Esophagus squamous epithelium (tissue), 5 donors: ENCODE data around the gene KLC1. TPM values are rescaled to one million over a fixed set of nuclear protein-coding genes. Genes with fewer than 3 reads are reported as not detected.
A peak's percentile ranks its signal among the peaks of the same experiment; 100 is the strongest.

Experiments
- DNase-seq: peaks from one replicate; lab custom pipeline; 2025; lab: John Stamatoyannopoulos, UW
- H3K27ac ChIP-seq, 4 donors: fragments of 200-600 bp; sonication (generic); one replicate each; pipeline ENCODE4 v1.5.1; 2016 to 2019; ENCODE audit warnings: mild to moderate bottlenecking in 1 of 4
- H3K27me3 ChIP-seq, 4 donors: fragments of 200-600 bp; sonication (generic); 1 replicate in 3 of 4; 2 replicates in 1 of 4; pipeline versions ENCODE4 v1.5.1 to v1.6.0; 2017 to 2021; ENCODE audit warnings: antibody characterized with exemption in 1 of 4
- H3K36me3 ChIP-seq, 3 donors: fragments of 200-600 bp; sonication (generic); one replicate each; pipeline ENCODE4 v1.5.1; 2016 to 2019
- H3K4me1 ChIP-seq, 3 donors: fragments of 200-600 bp; sonication (generic); one replicate each; pipeline ENCODE4 v1.5.1; 2017 to 2019
- H3K4me3 ChIP-seq, 4 donors: fragments of 200-600 bp; sonication (generic); 1 replicate in 3 of 4; 2 replicates in 1 of 4; pipeline ENCODE4 v1.5.1; 2016 to 2019; ENCODE audit warnings: mild to moderate bottlenecking in 2 of 4, moderate library complexity in 1 of 4
- H3K9me3 ChIP-seq, 3 donors: fragments of 200-600 bp; sonication (generic); one replicate each; pipeline ENCODE4 v1.5.1; 2016 to 2019
- CTCF ChIP-seq, 6 experiments: fragments of 450-650 bp in 4 of 6; fragments of 200-600 bp in 2 of 6; sonication (generic) in 2 of 6; IDR thresholded peaks; one replicate each; pipeline ENCODE4 v1.5.1; 2016 to 2019; ENCODE audit warnings: antibody characterized with exemption in 6 of 6, mild to moderate bottlenecking in 4 of 6, moderate library complexity in 4 of 6
- POLR2A ChIP-seq, 4 donors: fragments of 450-650 bp; IDR thresholded peaks; one replicate each; pipeline ENCODE4 v1.6.1; 2017; ENCODE audit warnings: antibody characterized with exemption in 4 of 4, mild to moderate bottlenecking in 4 of 4, moderate library complexity in 3 of 4
- WGBS, 2 donors: methylation state at CpG; one replicate each; pipeline ENCODE4 v1.1.5; 2018; 5-methylcytosine and 5-hydroxymethylcytosine counted together
- intact Hi-C: fragments of 100-400 bp; cut with DNase I; formaldehyde crosslinking; loops from one replicate; pipeline ENCODE4 v1.15.0; 2022
- total RNA-seq, 4 donors: library from RNA; depleted of rRNA; stranded (reverse); fragments of >200 nt; gene quantifications; one replicate each; pipeline ENCODE4 v1.1.0, GENCODE V29; 2016
- donor health status: DM: yes; HTN: yes; CAD: no.

Gene KLC1
- total RNA-seq, 4 donors from 2014 or later: 101 to 285 (median 194) TPM

- peaks cover 0 to 30% (median 4%) of the 10 kb centered on the region in 3 donors for H3K36me3 ChIP-seq
- no peak for DNase-seq
- WGBS, 2 donors: 42 to 71% methylated on average over 6 of the region's 6 CpGs
- H3K9me3 ChIP-seq: no peaks in the 10 kb centered on the region
- TF ChIP-seq CTCF (IDR thresholded peaks at IDR 0.05): no peak
- TF ChIP-seq POLR2A (IDR thresholded peaks at IDR 0.05): no peak
- H3K27me3 ChIP-seq: no peaks in the 10 kb centered on the region
- H3K4me3 ChIP-seq: peak overlapping the region in 1 of 4 donors; percentile 6
- peak overlapping the region in 3 of 4 donors; percentile 62 to 68 (median 63) for H3K27ac ChIP-seq
- intact Hi-C loops: no loop called here
- peaks cover 4 to 34% (median 19%) of the 10 kb centered on the region in 3 donors for H3K4me1 ChIP-seq
Observed at GRCh38 chr14:103593577-103593976, 35.4 kb upstream of the KLC1 start.

- H3K27me3 ChIP-seq: no peaks in the 10 kb centered on the region
- no peaks in the 10 kb centered on the region for H3K9me3 ChIP-seq
- TF ChIP-seq CTCF (IDR thresholded peaks at IDR 0.05) (no peak), POLR2A (IDR thresholded peaks at IDR 0.05) (no peak)
- intact Hi-C loops: no loop called here
- no peak for DNase-seq
- peaks cover 4 to 34% (median 19%) of the 10 kb centered on the region in 3 donors for H3K4me1 ChIP-seq
- 27 to 35% methylated on average over 8 to 10 of the region's 11 CpGs for WGBS, 2 donors
- H3K4me3 ChIP-seq: peak overlapping the region in 1 of 4 donors; percentile 6
- H3K36me3 ChIP-seq: peaks cover 0 to 23% (median 4%) of the 10 kb centered on the region in 3 donors
- peak overlapping the region in 3 of 4 donors; percentile 62 to 68 (median 63) for H3K27ac ChIP-seq
Observed at GRCh38 chr14:103594265-103594664, 34.7 kb upstream of the KLC1 start.

GRCh38 chr14:103597623-103598377 lies 31.2 kb upstream of the KLC1 start:
- no peak for DNase-seq
- intact Hi-C loops: no loop called here
- 64% methylated on average over 9 of the region's 10 CpGs for WGBS, 2 donors

GRCh38 chr14:103600503-103600902 lies 28.5 kb upstream of the KLC1 start:
- Histone ChIP-seq H3K4me3 (no peak overlapping the region), H3K4me1 (peaks cover 0 to 10% (median 3%) of the 10 kb centered on the region in 3 donors), H3K36me3 (no peaks in the 10 kb centered on the region), H3K27me3 (no peaks in the 10 kb centered on the region), H3K27ac (no peak overlapping the region), H3K9me3 (no peaks in the 10 kb centered on the region)
- intact Hi-C loops: no loop called here
- TF ChIP-seq POLR2A (IDR thresholded peaks at IDR 0.05) (no peak), CTCF (IDR thresholded peaks at IDR 0.05) (no peak)
- DNase-seq: no peak
- WGBS, 2 donors: 92 to 93% methylated on average over 5 of the region's 5 CpGs

More at GRCh38 chr14:103597623-103598377, 31.2 kb upstream of the KLC1 start:
- Histone ChIP-seq H3K9me3 (no peaks in the 10 kb centered on the region), H3K27ac (no peak overlapping the region), H3K27me3 (no peaks in the 10 kb centered on the region), H3K4me1 (peaks cover 4 to 34% (median 19%) of the 10 kb centered on the region in 3 donors), H3K4me3 (no peak overlapping the region), H3K36me3 (no peaks in the 10 kb centered on the region)
- TF ChIP-seq POLR2A (IDR thresholded peaks at IDR 0.05) (no peak), CTCF (IDR thresholded peaks at IDR 0.05) (no peak)

- WGBS, 2 donors: 95% methylated on average over 4 to 5 of the region's 5 CpGs
- H3K36me3 ChIP-seq: no peaks in the 10 kb centered on the region
- H3K27me3 ChIP-seq: peaks cover 0 to 21% (median 0%) of the 10 kb centered on the region in 4 donors
- peaks cover 16 to 23% (median 16%) of the 10 kb centered on the region in 3 donors for H3K4me1 ChIP-seq
- intact Hi-C loops: no loop called here
- no peak overlapping the region for H3K4me3 ChIP-seq
- DNase-seq: no peak
- no peak for TF ChIP-seq CTCF (IDR thresholded peaks at IDR 0.05)
- TF ChIP-seq POLR2A (IDR thresholded peaks at IDR 0.05): no peak
- no peaks in the 10 kb centered on the region for H3K9me3 ChIP-seq
- H3K27ac ChIP-seq: no peak overlapping the region
Observed at GRCh38 chr14:103604620-103605019, 24.4 kb upstream of the KLC1 start.
